Body of pancreas (tissue), 4 donors: ENCODE data around the gene BHLHE40.
"Not testable (repeated sequence)": the region's sequence is repeated elsewhere in the genome, so short reads cannot be mapped to it uniquely, and the experiment has no call there.

ENCODE experiments used
- CTCF ChIP-seq, 7 experiments: fragments of 450-650 bp in 4 of 7; fragments of 200-600 bp in 3 of 7; sonication (generic) in 3 of 7; IDR thresholded peaks; one replicate each; pipeline ENCODE4 v1.5.1; 2016 to 2019; ENCODE audit warnings: antibody characterized with exemption in 7 of 7
- POLR2A ChIP-seq, 3 donors: fragments of 450-650 bp; IDR thresholded peaks; one replicate each; pipeline ENCODE4 v1.6.1; 2016; ENCODE audit warnings: antibody characterized with exemption in 3 of 3, mild to moderate bottlenecking in 2 of 3

GRCh38 chr3:4961865-4962264, 17.4 kb upstream of the BHLHE40 start:
- not testable (repeated sequence) for TF ChIP-seq CTCF, POLR2A (IDR thresholded peaks at IDR 0.05)
